ENCODE data around the gene BTNL8.

DNA sequence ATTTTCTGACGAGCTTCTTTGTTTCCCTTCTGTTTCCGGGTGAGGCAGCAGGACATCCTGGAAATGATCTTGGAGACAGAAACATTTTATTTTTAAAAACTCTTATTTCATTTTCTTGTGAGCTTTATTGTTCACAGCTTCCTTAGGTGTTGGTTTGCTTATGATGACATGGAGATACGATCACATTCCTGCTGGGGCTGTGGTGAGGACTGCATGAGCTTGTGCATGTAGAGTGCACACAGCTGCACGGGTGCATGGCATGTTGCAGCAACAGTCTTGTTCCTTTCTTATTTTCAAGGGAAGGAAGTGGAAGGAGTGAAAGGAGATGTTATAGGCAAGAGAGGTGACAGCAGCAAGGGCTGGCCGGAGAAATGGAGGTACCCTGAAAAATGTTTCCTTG, 1.2 kb downstream of the BTNL8 start:
- TF ChIP-seq EZH2 (IDR thresholded peaks at IDR 0.05; ENCODE audit: borderline replicate concordance, low read length), result no peak
- TF ChIP-seq, protein P1, sequence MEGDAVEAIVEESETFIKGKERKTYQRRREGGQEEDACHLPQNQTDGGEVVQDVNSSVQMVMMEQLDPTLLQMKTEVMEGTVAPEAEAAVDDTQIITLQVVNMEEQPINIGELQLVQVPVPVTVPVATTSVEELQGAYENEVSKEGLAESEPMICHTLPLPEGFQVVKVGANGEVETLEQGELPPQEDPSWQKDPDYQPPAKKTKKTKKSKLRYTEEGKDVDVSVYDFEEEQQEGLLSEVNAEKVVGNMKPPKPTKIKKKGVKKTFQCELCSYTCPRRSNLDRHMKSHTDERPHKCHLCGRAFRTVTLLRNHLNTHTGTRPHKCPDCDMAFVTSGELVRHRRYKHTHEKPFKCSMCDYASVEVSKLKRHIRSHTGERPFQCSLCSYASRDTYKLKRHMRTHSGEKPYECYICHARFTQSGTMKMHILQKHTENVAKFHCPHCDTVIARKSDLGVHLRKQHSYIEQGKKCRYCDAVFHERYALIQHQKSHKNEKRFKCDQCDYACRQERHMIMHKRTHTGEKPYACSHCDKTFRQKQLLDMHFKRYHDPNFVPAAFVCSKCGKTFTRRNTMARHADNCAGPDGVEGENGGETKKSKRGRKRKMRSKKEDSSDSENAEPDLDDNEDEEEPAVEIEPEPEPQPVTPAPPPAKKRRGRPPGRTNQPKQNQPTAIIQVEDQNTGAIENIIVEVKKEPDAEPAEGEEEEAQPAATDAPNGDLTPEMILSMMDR (IDR thresholded peaks at IDR 0.05; ENCODE audit: low read length), result no peak

Measured in OCI-LY1 (cell line).